Thoracic aorta (tissue), 2 donors: ENCODE measurements around the gene ASB18. TPM values are rescaled to one million over a fixed set of nuclear protein-coding genes. Genes with fewer than 3 reads are reported as not detected.

Source experiments
- ATAC-seq: fragments of 150-250 bp; one replicate; pipeline ENCODE4 v1.8.0; 2017; ENCODE audit warnings: low read depth; ENCODE audit not compliant: insufficient number of reproducible peaks, low FRiP score
- DNase-seq: peaks from one replicate; pipeline ENCODE4 v3.0.0-alpha.2; 2020; ENCODE audit warnings: low spot score
- H3K27ac ChIP-seq, 2 donors: fragments of 200-600 bp; sonication (generic); 1 replicate in 1 of 2; 2 replicates in 1 of 2; pipeline ENCODE4 v1.5.1; 2016; ENCODE audit warnings: mild to moderate bottlenecking in 2 of 2, moderate library complexity in 2 of 2
- H3K27me3 ChIP-seq: fragments of 200-600 bp; sonication (generic); replicated peaks from 2 replicates; pipeline ENCODE4 v1.6.0; 2016; ENCODE audit warnings: mild to moderate bottlenecking; ENCODE audit not compliant: insufficient read depth
- H3K36me3 ChIP-seq: fragments of 200-600 bp; sonication (generic); one replicate; pipeline ENCODE4 v1.5.1; 2016
- H3K4me1 ChIP-seq, 2 donors: fragments of 200-600 bp; sonication (generic); 1 replicate in 1 of 2; 2 replicates in 1 of 2; pipeline versions ENCODE4 v1.5.1 to v1.6.0; 2016; ENCODE audit warnings: low read depth in 2 of 2, mild to moderate bottlenecking in 1 of 2; ENCODE audit not compliant: control insufficient read depth in 1 of 2
- H3K4me3 ChIP-seq: fragments of 200-600 bp; sonication (generic); 2 replicates; pipeline ENCODE4 v1.5.1; 2016; ENCODE audit warnings: mild to moderate bottlenecking
- H3K9me3 ChIP-seq: fragments of 200-600 bp; sonication (generic); 2 replicates; pipeline ENCODE4 v1.5.1; 2016
- total RNA-seq, 2 donors: library from RNA; depleted of rRNA; stranded (reverse); fragments of >200 nt; gene quantifications; one replicate each; pipeline versions ENCODE4 v1.1.0 to v1.2.3, GENCODE V29; 2016
- TF ChIP-seq, protein P1 (sequence below): fragments of 200-600 bp; sonication (generic); IDR thresholded peaks from one replicate; pipeline ENCODE4 v1.5.1; 2019; ENCODE audit warnings: antibody characterized with exemption

Gene ASB18
- total RNA-seq, 2 donors from 2014 or later = not detected

DNA sequence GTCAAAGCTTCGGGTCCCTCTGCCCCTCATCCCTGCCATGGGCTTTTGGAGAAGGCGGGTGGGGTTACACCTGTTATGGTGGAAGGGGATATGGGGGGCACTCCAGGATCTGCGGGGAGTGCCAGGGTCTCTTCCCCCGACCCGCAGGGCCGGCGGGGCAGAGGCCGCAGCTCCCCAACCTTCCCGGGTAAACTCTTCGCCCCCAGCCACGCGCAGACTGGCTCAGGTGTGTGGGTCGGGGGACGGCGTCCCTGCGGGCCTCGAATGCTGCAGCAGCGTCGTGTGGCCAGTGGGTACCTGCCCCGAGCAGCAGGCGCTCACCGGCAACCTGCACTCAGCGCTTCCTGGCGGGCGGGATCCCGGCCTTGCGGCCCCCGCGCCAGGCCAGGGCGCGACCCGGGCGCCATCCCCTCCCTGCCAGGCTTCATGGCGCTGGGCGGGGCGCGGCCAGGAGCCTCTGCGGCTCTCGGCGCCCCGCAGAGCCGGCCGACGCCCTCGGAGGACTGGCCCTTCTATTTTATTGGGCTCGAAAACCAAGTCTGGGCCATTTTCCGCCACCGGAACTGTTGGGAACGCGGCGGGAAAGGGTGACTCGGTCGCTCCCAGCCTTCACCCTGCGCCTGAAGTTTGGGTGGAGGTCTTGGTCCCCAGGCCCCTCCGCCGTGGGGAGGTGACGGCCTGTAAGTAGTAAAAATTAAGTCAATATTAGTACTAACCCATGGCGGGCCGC, 100.6 kb downstream of the ASB18 start:
- Histone ChIP-seq H3K4me3 (peak overlapping the region; percentile 70), H3K27ac (no peak overlapping the region), H3K36me3 (no peaks in the 10 kb centered on the region), H3K4me1 (peaks cover 20 to 50% of the 10 kb centered on the region in 2 donors), H3K27me3 (peaks cover 17% of the 10 kb centered on the region), H3K9me3 (no peaks in the 10 kb centered on the region)
- ATAC-seq (no peak), DNase-seq (no peak)
- TF ChIP-seq, protein P1, sequence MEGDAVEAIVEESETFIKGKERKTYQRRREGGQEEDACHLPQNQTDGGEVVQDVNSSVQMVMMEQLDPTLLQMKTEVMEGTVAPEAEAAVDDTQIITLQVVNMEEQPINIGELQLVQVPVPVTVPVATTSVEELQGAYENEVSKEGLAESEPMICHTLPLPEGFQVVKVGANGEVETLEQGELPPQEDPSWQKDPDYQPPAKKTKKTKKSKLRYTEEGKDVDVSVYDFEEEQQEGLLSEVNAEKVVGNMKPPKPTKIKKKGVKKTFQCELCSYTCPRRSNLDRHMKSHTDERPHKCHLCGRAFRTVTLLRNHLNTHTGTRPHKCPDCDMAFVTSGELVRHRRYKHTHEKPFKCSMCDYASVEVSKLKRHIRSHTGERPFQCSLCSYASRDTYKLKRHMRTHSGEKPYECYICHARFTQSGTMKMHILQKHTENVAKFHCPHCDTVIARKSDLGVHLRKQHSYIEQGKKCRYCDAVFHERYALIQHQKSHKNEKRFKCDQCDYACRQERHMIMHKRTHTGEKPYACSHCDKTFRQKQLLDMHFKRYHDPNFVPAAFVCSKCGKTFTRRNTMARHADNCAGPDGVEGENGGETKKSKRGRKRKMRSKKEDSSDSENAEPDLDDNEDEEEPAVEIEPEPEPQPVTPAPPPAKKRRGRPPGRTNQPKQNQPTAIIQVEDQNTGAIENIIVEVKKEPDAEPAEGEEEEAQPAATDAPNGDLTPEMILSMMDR = no peak

DNA sequence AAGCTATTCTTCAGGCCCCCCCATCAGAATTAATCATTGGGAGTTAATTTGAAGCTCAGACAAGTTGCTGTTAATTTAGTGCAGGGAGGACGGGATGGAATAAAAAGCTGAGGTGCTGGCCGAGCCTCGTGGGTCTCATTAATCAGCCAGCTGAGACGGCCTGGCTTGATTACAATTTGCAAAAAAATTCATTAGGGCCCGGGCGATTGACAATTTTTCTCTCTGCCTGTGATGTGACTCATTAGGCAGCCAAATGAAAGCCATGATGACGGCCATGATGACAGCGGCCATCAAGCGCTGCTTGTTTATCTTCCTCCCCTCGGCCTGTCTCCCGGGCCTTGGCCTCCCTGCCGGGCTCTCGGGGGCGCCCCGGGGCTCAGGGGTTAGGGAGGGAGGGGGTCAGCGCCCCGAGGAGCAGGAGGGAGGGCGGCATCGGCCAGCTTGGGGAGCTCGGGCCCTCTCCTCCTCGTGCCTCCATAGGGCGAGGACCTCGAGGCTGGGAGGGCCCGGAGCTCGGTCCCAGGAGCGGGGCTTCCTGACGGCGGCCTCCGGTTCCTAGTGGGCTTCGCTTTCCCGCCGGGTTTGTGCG, 101.2 kb downstream of the ASB18 start:
- no peaks in the 10 kb centered on the region for H3K36me3 ChIP-seq
- TF ChIP-seq, protein P1 = no peak
- no peaks in the 10 kb centered on the region for H3K9me3 ChIP-seq
- H3K4me1 ChIP-seq = peaks cover 16 to 44% of the 10 kb centered on the region in 2 donors
- ATAC-seq = no peak
- no peak overlapping the region for H3K4me3 ChIP-seq
- no peak overlapping the region for H3K27ac ChIP-seq
- peaks cover 17% of the 10 kb centered on the region for H3K27me3 ChIP-seq
- DNase-seq = no peak

DNA sequence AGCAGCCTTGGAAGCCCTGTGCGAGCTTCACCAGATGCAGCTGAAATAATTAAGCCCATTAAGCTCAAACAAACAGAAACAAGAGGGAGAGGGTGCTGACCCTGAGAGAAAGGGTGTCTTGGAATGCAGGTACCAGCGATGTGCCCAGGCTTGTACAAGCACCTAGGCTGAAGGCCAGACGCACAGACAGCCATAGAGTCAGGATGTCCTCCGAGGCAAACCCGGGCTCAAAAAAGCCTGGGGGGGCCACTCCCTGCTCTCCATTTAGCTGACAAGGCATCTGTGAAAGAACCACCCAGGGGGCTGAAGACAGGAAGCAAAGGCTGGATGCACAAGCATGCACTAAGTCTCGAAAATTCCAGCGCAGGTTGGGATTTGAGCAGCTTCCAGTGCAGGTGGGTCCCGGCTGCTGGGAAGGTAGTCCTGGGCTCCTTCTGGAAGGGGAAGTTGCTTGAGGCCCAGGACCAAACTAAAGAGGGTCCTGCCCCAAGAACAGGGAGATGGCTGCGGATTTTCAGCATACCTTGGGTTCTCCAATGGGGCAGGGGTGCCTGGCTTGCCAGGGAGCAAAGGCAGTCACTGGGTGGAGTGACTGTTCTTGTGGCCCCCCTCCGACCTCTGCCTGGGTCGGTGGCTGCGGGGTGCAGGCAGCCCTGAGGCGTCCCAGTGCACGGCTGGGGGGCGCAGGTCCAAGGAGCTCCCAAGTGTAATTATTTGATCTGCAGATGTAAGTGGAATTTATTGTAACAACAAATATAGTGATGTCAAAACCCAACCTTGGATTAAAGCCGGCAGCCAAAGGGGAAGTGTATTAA, 102.0 kb downstream of the ASB18 start:
- no peaks in the 10 kb centered on the region for H3K9me3 ChIP-seq
- TF ChIP-seq, protein P1 = no peak
- no peaks in the 10 kb centered on the region for H3K36me3 ChIP-seq
- no peak for DNase-seq
- no peak overlapping the region for H3K4me3 ChIP-seq
- H3K27me3 ChIP-seq = peaks cover 17% of the 10 kb centered on the region
- no peak overlapping the region for H3K27ac ChIP-seq
- H3K4me1 ChIP-seq = peaks cover 14 to 36% of the 10 kb centered on the region in 2 donors
- ATAC-seq = no peak

GRCh38 chr2:236161531-236161930, 102.7 kb downstream of the ASB18 start:
- Histone ChIP-seq H3K4me1 (peaks cover 8 to 29% of the 10 kb centered on the region in 2 donors), H3K9me3 (no peaks in the 10 kb centered on the region), H3K27ac (no peak overlapping the region), H3K4me3 (no peak overlapping the region), H3K27me3 (peaks cover 17% of the 10 kb centered on the region), H3K36me3 (no peaks in the 10 kb centered on the region)
- ATAC-seq (no peak), DNase-seq (no peak)
- TF ChIP-seq, protein P1 = no peak

DNA sequence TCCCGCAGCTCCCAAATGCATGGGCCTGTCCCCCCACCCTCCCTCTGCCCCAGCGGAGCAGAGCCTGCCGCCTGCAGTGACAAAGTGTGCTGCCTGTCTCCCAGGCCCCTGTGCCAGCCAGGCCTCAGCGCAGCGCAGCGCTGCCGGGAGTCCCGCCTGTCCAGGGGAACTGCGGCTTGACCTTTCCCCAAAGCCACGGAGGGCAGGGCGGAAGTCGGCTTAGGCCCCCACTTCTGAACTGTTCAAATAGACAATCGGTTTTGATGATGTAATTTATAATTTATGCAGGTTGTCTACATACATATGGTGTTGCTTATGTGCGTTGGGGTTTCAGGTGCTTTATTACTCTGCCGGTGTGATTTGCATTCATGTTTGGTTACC, 103.1 kb downstream of the ASB18 start:
- no peak for DNase-seq
- TF ChIP-seq, protein P1 = no peak
- Histone ChIP-seq H3K4me3 (no peak overlapping the region), H3K9me3 (no peaks in the 10 kb centered on the region), H3K27me3 (peaks cover 17% of the 10 kb centered on the region), H3K27ac (no peak overlapping the region), H3K36me3 (no peaks in the 10 kb centered on the region), H3K4me1 (peaks cover 8 to 25% of the 10 kb centered on the region in 2 donors)
- no peak for ATAC-seq
